SIG-M5 treated with dmso at 0.1 percent for 504 hours (cell line): ENCODE results near the gene NRF1.

Experiments
- DNase-seq: peaks from one replicate; lab custom pipeline; 2025; ENCODE audit not compliant: unreplicated experiment; lab: John Stamatoyannopoulos, UW

NRF1 gene

DNA sequence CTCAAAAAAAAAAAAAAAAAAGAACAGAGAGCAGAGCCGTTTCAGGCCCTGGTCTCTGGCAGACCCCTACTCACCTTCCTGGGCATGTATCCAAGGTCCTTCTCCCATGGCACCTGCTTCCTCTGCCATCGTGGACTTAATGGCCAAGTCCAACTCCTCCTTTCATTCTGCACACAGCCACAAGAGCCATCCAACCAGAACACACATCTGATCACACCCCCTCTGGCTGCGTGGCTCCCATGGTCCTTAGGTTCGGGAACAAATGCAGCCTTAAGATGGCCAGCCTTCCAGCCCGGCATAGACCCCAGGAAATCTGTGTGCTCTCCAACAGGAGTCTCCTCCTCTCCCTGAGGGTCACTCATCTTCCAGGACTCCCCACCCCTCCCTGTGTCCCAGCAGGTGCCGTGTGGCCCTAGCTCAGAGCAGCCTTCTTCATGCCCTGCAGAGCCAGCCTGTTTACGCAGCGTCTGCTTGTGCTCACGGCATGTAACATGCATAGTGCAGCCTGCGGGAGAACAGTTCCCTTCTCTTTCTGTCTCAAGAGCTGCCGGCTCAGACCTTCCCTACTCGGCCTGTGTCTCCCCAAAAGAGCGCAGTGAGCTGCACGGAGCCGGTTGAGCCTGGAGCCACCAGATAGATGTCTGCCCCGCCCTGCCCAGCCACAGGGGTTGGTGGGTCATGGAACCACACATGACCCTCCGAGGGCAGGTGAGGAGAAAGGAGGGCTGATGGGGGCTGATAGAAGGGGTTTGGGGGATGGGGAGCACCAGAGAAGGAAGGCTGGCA lies 157.3 kb downstream of the NRF1 start:
- DNase-seq, result no peak

DNA sequence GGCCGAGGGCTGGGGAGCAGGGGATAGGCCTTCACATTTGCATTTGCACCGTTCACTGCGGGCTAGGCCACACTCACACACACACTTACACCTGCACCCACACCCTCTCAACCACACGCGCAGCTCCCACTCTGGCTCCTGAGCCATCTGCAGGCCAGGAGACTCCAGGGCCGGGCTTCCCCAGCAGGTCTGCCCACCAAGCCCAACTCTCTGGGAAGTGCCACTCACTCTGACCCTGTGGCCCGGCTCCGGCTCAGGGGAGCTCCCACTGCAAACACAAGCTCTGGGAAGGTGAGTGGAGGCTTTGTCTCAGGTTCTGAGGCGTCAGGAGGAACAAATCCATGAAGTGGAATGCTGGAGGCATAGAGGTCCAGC lies 157.9 kb downstream of the NRF1 start:
- no peak for DNase-seq

DNA sequence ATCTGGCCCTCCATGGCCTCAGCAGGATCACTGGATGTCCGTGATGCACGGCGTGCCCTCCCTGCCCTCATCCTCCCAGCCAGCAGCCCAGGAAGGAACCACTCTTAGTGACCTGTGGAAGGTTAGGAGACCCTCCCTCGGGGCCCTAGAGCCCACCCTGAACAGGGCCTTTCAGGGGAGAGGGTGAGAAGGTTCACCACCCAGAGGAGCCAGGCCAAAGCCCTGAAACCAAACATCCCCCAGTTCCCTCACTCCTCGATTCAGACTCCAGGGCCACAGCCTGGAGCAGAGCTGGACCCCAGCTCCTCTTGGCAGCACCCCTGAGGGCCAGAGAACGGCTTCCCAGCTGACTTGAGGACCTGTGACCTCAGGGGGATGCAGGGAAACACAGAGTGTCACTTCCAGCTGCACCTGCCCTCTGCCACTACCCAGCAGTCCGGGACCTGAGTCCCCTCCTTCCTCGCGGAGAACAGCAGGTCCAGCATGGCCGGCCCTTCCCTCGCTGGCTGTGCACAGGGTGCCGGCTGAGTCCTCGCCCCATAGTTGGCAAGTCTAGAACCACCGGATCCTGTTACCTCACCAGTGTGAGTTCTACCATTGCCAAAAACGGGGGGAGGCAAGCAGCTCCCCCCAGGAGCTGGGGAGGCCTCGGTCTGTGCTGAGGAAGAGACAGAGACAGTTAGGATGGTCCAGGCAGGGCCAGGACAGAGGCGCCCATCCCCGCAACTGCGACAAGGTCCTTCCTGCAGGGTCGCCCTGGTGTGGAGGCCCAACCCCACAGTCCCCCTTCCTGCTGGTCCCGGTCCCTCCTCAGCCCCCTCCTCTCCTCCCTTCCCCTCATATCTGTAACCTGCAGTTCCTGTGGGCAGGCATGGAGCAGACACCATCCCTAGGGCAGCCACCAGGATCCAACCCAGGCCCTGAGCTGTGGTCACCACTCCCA lies 158.6 kb downstream of the NRF1 start:
- no peak for DNase-seq

DNA sequence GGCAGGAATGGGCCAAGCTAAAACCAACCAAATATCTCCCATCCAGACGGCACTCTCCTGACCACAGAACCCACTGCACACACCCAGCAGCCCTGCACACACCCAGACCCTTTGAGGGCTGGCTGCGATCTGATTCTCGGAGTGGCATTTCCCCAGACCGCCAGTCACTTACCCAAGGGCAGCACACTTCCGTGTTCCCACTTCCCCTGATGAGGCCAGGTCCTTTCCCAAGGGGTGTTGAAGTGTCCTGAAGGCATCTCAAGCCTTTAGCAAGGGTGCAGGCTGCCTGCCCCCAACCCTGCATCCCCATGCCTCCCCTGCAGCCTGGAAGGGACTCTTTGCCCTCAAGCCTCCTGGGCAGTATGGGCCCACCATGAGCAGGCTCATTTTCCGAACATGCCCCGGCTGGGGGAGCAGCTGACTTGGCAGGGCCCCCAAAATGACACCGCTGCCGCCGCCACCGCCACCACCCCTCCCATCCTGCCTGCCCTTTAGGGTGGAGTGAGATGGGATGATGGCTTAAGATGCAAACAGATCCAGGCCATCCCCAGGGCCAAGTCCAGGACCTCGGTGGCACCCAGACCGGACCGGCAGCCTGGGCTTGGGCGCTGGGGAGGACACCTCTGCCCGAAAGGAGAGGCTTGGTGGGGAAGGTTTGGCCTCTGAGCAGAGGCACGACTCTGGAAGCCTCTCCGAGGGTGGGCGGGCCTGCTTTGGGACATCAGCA lies 159.8 kb downstream of the NRF1 start:
- DNase-seq, result no peak

DNA sequence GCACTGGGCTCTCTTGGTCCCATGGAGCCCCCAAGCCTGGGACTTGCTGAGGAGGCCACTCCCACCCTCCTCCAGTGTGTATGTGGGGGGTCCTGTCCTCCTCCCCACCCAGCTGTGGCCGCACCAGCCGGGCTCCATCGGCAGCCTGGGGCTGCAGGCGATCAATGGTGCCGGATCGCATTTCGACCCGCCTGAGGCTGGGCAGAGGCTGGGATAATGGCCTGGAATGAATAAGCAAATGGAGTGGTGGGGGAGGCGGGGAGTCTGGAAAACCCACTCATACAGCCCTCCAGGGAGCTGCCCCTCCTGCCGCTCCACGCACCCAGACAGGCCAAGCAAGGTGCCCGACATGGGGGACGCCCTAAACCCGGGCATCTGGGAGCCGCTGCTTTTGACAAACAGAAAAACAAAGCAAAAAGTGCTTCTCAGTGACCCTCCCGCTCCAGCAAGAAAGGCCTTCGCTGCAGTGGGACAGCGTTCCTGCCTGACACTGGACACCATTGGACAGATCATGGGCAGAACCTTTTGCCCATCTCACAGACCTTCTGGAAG lies 160.5 kb downstream of the NRF1 start:
- no peak for DNase-seq

DNA sequence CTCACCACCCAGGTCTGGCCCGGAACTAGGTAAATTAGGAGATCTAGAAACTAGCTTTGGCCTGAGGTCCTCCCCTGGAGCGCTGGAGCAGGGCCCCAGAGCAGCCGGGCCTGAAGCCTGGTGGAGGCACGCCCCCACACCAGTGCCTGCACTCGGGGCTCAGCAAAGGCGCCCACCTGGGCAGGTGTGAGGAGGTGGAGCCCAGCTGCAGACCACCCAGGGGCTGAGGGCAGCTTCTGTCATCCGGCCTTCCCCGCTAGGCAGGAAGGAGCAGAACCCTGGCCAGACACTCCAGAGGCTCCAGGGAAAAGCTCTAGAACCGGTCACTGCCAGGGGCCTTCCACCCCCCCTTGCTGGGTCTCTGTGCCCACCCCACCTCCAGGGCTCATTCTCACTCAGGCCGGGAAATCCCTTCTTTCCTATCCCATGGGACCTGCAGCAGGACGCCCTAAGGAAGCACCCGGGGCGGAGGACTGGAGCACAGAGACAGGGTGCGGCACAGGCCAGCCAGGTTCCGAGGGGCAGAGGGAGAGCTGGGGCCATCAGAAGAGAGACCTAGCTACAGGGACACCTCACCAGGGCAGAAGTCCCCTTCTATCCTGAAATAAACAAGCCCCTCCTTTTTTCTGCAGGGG lies 161.2 kb downstream of the NRF1 start:
- DNase-seq, result no peak

DNA sequence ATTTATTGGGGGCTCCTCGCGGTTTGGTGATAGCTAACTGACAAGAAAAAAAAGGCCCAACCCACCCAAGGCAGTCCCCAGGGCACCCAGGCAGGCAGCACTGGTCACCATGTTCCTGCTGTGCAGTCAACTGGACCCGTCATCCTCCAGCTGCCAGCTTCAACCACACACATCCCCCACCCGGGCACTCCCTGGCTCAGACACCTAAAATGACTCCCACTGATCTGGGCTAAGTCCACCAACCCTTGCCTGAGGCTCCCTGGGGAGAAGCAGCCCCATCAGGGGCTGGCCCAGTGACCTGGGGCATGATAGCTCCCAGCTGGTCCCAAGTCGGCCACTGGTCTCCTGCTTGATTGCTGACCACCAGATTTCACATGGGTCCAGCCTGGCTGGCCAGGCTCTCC lies 161.8 kb downstream of the NRF1 start:
- no peak for DNase-seq

DNA sequence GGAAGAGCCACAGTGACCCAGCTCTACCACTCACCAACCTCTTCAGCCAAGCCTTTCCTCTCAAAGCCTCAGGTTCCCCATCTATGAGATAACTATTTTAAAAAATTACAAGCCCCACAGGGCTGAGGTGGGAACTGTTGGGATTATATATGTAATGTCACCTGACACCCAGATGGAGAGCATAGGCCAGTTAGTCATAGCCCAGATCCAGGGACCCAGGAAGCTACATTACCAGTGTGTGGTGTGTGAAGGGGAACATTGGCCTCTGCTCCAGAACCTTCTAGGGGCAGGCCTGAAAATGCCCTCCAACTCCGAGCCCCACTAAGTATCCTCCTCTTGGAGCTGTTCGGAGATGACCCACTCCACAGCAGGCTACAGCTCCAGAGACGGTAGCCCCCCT lies 162.4 kb downstream of the NRF1 start:
- DNase-seq, result no peak

DNA sequence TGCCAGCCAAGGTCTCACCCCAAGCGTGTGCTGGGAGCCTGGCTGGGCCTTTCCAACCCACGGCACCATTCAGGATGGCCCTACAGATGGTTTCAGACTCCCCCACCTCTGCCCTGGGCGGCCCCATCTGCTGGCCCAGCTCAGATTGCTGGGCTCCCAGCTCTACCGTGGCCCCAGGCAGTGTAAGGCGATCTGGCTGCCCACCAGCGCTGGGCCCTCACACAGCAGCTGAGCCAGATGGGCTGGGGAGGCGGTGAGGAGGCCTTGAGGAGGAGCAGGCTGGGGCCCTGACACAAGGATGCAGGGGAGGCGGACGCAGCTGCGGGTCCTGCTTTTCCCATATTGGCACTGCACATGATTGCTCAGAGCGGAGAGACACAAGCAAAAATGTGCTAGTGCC lies 162.8 kb downstream of the NRF1 start:
- DNase-seq, result no peak

DNA sequence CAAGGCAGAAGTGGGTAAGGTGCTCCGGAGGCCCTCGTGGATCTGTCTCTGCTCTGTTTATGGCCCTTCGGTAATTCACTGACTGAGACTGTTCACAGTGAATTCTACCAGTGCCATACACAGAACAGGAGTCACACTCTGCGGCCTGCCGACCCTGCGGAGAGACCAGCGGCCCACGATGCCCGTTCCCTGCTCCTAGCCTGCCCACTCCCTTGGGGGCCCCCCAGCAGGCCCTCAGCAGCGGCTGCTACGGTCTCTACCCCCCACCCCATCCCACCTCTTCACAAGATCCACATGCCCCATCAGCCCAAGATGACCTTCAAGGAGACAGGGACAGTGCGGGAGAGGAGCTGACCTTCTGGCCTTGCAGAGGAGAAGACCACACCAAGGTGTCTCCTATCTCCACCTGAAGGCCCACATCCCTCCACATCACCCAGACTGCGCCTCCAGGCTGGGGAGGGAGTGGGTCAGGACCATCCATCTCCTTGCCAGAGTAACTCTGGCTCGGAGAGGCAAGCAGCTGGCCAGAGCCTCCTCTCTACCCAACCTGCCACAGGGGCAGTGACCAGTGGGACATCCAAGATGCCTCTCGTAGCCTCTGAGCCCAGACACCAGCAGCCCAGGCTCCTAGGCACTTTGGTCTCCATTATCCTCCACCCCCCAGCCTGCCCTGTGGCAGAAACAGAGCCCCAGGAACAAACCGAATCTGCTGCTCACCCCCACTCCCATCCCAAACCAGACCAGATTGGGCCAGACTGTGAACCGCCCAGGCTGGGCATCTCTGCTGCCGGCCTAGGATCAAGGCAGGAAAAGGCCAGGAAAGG lies 163.6 kb downstream of the NRF1 start:
- DNase-seq, result no peak

DNA sequence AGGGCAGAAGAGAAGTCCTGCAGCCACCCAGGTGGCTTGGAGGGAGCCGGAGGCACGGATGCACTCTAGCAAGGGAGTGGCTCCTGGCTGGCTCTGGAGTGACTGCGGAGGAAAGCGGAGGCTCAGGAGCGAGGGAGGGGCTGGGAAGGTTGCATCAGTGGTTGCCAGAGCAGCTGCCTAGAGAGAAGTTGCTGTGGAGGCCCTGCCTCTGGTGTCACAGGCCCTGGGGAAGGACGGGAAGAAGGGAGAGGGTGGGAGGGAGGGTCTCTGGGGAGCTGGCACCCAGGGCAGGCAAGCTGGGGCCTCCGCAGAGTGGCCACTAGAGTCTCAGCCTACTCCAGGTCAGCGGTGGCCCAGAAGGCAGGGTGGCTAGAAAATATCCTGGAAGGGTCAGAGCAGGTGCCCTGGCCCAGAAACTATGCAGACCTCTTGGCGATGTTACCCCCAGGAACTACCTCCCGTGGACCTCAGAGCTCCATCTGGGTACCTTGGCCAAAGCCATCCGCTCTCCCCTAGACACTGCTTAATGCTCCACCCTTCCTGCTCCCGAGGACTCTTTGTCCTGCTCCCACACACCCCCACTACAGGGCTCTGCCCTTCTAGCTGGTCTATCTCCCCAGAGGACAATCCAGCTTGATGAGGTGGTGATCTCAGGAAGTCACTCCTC lies 164.3 kb downstream of the NRF1 start:
- no peak for DNase-seq

DNA sequence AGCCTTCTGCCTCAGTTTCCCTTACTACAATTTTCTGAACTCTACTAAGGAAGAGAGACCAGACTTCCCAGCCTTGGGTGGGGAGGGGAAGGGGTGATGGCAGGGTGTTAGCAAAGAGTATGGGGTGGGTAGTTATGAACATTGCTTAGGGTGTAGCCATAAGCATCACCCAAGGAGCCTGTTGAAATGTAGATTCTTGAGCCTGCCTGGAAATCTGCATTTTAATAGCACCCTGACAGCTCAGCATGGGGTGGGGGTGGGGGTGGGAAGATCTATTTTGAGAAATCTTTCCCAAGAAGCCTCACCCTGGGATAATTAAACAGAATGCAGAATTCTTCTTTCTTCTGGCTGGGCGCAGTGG lies 164.8 kb downstream of the NRF1 start:
- DNase-seq, result no peak

DNA sequence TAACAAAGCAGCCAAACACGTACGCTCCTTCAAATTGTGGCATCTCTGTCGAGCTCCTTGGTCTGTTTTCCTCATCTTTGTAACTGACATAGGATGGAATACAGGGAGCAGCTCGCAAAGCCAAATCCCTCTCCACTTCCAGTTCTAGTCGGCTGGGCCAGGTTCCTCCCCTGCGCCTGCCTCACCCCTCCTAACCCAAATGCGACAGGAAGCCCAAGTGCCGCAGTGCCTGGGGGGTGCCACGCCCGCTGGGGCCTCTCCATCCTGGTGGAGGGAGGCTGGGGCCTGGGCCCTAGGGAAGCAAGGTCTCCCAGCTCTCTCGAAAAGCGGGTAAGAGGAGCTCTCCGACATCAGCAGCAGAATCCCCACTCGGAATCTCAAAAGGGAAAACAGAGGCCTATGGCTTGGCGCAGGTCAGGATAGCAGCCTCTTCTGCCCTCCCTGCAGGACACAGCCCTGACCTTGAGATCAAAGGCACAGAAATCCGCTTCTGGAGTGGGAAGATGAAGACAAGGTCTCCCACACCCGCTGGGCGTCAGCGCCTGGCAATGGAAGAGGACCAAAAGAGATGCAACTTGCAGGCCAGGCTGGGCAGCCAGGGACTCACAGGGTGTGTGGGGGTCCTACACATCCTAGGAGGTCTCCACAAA lies 165.8 kb downstream of the NRF1 start:
- DNase-seq, result no peak

DNA sequence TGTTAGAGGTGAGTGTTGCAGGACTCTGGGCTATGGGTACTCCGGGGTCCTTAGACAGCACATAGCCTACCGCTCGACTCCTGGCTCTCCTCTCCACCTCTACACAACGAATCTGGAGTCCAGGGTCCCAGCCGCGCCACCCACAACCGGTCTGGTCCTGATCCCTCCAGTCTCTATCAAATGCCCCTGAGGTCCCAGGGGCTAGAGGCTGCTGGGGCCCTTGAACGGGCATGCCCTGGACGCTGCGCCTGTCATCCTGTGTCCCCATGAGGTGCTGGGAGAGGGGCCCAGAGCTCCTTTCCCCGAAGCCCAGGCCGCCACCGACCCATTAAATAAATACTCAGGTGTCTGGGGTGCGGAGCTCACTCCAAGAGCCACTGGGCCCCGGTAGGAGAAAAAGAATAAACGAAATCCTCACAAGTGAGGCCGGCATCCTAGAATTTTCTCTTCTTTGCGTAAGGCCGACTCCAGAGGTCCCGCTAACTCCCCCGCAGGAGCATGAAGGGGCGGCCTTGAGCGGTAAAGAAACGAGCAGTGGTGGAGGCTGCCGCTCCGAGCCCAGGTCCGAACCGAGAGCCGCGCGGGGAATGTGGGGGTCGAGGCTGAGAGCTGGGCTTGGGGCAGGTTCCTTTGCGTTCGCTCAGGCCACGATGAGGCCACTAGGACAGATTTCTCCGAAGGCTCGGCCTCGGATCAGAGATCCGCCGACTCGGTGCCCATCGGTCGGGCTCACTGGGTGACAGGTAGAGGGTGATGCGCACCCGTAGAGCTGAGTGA lies 166.7 kb downstream of the NRF1 start:
- no peak for DNase-seq

DNA sequence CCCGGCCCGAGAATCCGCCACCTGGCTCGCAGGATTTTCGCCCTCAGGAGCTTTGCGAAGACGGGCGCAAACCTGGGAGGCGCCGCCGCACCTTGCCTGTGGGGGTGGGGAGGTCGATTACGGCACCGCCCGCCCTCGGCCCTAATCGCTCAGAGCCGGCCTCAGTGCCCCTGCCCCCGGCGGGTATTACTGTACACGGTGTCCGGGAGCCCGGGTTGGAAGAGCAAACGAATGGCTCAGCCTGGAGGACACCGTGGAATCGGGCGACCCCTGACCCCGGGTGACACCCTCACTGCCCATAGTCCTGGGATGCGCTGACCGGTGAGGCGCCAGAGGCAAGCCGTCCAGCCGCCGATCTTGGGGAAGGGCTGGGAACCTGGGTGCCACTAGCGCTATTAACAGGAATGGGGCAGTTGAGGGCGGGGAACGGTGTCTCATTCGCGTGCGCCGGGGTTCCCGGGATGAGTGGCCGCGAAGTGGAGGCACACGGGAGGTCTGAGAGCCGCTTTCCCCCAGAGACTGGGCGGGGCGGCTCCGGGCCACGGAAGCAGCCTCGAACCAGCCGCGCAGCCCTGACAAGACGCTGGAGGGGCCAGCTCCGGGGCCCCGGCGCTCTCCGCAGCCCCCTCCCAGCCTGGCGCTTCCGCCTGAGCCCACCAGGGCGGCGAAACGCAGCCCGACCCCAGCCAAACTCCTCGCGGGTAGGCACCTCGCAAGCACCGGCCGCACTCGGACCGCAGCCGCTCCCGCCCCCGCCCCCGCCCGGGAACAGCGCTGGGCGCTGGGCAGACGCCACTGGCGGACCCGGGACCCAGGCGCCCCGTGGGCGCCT lies 167.5 kb downstream of the NRF1 start:
- no peak for DNase-seq

DNA sequence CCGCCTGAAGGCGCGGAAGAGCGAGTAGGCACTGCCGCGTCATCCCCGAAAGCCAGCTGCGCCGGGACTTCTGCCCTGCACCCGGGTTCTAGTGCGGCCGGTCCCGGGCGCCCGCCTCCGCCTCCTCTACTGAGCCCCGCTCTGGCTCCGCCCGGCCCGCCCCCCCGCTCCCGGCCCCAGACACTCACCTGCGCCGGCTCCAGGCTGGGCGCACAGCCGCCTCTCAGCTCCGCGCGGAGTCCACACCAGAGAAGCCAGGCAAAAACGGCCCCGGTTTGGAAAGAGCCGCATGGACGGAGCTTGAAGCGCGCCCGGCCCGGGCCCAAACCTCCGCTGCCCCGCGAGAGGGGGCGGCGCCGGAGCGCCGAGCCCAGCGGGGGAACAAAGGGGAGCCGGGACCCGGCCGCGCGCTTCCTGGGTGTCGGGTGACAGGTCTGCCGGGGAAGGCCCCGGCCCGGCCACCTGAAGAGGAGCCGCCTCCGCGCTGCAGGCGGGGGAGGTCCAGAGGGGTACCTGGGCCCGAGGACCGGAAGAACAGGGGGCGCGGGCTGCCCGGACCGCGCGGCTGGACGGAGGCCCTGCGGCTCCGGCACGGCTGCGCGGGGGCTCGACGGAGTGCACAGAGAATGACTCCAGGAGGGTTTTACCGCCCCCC lies 168.2 kb downstream of the NRF1 start:
- peak; percentile 58 for DNase-seq
